GM12892 (cell line): Measurements from ENCODE around the gene ZAP70.

Experiments used
- POLR2A ChIP-seq: IDR thresholded peaks from 2 replicates; pipeline ENCODE4 v1.6.1; 2011; ENCODE audit warnings: low read depth, low read length, control low read depth
- POLR2AphosphoS5 ChIP-seq: IDR thresholded peaks from 2 replicates; pipeline ENCODE4 v1.6.1; 2011; ENCODE audit warnings: low read depth, low read length, control low read depth
- TAF1 ChIP-seq: IDR thresholded peaks from 2 replicates; pipeline ENCODE4 v1.6.1; 2011; ENCODE audit warnings: low read depth, mild to moderate bottlenecking, control low read depth, low read length, borderline replicate concordance

- TF ChIP-seq TAF1 (no peak), POLR2AphosphoS5 (no peak), POLR2A (no peak)
Observed at GRCh38 chr2:97742381-97742847, 29.0 kb downstream of the ZAP70 start.
